ENCODE data around the gene VGF.
"Not testable (repeated sequence)": the region's sequence is repeated elsewhere in the genome, so short reads cannot be mapped to it uniquely, and the experiment has no call there.

VGF gene

DNA sequence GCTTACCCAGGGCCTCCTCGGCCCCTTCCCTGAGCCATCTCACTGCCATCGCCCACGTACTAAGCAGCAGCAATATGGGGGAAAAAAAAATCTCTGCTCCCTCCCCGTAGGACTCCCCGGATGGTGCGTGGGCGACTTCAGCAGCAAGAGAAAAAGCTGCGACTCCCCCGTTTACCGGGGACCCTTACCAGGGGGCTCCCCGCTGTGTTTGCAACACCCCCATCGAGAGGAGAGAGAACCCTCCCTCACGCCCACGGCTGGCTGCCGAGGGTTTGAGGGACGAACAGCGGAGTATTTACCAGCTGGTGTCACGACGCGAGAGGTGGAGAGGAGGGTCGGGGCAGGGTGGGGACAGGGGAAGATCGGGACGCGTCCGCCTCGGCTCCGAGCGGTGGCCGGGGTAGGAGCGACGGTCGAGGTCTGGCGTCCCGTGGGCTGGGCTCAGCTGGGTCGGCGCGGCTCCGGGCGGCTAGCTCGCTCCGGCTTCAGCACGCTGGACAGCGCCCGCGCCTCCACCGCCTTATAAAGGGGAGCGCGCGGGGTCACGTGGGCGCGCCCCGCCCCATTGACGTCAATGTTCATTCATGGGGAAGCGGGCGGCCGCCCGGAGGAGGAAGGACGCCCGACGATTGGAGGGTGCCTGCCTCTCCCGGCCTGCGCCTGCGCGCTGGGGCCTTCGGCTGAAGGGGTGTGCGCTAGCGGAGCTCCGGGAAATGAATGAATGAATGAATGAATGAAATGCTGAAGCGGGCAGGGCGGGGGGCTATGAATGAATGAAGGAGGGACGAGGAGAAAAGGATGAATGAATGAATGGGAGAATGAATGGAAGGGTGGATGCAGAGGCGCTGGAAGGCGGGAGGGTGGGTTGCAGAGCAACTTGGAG lies at the start of gene VGF:
Gene VGF (minus strand): TSS at position 495 of the 883 bp plus-strand sequence. CDS start 726 bp downstream, outside the sequence.
- peak; percentile 91 to 95 for DNase-seq

DNA sequence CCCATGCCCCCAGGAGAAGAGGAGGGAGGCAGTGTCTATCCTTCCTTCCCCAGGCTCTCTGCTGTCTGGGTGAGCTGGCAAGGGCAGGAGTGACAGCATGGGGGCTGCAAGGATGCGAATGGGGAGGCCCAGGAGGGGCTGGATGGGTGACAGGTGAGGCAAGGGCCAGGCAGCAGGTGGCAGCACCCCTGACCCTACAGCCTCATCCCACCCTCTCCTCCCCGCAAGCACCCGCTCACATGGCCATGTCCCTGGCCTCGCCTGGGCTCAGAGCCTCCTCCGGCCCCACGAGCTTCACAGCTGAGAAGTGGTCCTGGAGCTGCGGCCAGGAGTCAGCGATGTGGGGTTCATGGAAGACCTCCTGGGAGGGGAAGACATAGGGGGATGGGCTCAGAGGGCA lies 46.6 kb upstream of the VGF start:
- DNase-seq, result no peak

DNA sequence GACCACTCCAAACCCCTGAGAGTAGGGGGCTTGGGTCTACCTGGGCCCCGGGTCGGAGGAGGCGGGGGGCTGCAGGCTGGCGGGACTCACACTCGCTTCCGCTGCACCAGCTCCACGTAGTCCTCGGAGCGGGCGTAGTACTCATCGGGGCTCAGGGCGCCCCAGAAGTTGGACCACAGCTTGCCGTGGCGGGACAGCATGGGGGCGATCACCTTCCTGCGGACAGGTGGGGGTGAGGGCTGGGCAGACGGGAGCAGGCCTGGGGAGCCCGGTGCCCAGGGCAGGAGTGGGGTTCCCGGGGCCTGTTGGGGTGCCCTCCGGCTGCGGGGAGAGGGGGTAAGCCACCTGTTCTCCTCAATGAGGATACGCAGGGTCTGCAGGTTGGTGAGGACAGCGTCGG lies 46.1 kb upstream of the VGF start:
- DNase-seq, result no peak

DNA sequence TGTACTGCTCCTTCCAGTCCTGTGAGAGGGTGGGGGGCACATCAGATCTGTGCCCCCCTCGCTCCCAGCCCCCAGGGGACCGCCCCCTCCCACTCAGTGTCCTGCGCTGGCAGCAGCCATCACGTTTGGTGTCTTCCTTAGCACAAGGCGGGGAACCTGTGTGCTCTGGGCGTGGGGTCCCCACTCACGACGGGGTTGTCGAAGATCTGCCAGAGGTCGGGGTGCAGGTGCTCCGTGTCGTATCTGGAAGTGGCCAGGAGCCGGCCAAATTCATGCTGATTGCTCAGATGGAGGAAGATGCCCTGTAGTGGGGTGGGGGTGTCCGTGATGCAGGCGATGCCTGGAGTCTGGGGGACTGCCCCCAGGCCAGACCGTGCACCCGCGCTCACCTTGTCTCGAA lies 44.8 kb upstream of the VGF start:
- no peak for DNase-seq

DNA sequence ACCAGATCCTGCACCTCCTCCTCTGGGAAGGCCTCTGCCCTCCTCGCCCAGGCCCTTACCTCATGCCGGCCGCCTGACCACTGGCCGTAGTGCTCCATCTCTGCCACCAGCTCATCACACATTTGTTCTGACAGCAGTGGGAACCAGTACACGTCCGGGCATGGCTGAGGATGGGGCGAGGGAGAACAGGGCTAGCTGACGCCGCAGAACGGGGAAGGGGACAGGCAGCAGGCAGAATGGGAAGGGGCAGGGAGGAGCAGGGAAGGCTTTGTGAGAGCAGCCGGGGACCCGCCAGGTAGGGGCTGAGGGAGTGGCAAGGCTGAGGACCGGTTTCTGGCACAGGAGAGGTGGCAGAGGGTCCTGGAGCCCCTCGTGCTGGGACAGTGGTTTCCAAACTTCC lies 43.4 kb upstream of the VGF start:
- no peak for DNase-seq

DNA sequence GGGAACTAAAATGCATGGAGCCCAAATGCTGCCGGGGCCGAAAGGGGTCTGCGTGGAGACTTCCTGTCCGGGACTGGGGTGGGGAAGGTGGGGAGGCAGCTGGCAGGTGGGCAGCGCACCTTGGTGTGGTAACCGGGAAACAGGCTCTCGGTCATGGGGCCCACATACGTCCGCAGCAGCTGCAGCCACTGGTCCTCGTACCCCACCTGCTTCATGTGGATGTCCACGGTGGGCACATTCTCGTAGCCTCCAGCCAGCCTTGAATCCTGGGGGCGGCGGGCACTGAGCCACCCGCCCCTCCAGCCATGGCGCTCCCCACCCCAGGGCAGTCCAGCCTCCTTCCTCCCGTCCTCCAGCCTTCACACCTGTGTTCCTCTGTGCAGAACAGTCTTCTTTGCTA lies 42.1 kb upstream of the VGF start:
- DNase-seq, result no peak

DNA sequence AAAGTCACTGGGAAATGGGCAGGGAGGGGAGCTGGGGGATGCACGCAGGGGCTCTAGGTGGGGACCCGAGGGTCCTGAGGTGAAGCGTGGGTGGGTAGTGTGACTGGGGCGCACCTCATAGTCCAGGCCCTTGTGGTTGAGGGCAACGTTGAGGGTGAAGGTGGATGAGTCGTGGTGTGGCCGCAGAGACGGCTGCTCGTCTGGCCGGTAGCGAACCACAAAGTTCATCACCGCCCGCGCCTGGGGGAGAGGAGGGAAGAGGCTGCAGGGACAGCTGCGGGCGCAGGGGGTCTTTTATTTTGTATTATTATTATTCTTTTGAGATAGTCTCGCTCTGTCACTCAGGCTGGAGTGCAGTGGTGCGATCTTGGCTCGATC lies 41.3 kb upstream of the VGF start:
- DNase-seq, result no peak

DNA sequence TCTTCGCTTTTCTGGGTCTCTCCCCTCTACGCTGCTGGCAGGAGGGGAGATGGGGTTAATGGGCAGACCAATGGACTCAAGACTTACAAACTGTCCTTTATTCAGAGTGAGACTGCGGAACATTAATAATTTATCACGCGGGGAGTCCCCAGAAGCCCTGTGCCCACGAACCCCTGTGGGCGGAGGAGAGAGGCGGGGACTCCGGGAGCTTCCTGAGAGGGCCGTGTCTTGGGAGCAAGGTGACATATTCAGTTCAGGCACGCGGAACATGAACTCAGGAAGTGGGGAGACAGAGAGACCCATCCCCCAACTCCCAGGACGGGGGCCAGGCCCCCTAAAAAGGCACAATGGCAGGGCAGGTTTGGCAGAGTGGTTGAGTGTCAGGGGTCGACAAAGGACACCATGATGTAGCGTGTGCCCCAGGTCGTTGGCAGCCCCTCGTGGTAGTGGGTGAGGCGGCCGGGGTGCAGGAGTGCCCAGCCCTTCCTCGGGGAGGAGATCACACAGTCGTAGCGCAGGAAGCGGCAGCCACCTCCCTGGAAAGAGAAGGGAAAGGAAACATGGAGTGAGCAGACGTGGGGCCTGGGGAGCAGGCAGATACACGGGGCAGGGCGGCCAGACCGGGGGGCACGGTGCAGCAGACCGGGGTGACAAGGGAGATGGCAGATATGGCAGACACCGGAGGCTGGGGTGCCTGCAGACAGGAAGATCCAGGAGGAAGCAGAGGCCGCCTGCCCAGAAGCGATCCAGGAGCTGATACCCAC lies 40.7 kb upstream of the VGF start:
- no peak for DNase-seq

DNA sequence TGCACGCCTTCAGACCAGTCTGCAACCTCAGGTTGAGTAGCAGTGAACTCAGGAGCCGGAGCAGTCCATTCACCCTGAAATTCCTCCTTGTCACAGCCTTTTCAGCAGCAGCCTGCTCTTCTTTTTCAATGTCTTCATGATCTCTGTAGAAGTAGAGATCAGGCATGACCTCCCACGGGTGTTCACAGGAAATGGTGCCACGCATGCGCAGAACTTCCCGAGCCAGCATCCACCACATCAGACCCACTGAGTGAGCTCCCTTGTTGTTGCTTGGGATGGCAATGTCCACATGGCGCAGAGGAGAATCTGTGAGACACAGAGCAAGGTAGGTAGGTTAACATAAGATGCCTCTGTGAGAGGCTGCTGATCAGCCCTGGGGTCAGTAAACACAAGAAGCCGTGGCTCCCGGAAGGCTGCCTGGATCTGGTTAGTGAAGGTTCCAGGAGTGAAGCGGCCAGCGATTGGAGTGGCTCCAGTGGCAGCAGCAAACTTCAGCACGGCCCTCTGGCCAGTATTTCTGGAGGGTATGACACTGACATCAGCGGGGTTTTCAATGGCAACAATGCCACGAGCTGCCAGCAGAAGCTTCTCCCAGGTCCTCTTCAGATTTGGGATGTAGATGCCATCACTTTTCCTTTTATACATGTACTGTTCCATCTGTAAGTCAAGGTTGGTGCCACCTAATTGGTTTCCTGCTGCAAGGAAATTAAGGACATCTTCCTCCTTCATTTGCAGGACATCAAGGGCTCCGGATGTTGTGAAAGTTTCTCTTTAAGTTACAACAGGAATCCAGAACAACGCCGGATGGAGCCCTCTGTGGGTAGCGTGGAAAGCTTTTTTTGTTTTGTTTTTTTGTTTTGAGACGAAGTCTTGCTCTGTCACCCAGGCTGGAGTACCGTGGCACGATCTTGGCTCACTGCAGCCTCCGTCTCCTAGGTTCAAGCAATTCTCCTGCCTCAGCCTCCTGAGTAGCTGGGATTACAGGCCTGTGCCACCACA lies 38.7 kb upstream of the VGF start:
- DNase-seq, result peak in 1 of 2 donors; percentile 19

DNA sequence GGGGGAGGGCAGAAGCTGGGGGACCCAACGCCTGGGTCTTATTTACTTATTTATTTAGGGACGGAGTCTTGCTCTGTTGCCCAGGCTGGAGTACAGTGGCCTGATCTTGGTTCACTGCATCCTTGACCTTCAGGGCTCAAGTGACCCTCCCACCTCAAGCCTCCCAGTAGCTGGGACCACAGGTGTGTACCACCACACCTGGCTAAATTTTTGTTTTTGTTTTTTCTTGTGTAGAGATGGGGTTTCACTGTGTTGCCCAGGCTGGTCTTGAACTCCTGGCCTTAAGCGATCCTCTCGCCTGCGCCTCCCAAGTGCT lies 37.2 kb upstream of the VGF start:
- DNase-seq, result no peak

DNA sequence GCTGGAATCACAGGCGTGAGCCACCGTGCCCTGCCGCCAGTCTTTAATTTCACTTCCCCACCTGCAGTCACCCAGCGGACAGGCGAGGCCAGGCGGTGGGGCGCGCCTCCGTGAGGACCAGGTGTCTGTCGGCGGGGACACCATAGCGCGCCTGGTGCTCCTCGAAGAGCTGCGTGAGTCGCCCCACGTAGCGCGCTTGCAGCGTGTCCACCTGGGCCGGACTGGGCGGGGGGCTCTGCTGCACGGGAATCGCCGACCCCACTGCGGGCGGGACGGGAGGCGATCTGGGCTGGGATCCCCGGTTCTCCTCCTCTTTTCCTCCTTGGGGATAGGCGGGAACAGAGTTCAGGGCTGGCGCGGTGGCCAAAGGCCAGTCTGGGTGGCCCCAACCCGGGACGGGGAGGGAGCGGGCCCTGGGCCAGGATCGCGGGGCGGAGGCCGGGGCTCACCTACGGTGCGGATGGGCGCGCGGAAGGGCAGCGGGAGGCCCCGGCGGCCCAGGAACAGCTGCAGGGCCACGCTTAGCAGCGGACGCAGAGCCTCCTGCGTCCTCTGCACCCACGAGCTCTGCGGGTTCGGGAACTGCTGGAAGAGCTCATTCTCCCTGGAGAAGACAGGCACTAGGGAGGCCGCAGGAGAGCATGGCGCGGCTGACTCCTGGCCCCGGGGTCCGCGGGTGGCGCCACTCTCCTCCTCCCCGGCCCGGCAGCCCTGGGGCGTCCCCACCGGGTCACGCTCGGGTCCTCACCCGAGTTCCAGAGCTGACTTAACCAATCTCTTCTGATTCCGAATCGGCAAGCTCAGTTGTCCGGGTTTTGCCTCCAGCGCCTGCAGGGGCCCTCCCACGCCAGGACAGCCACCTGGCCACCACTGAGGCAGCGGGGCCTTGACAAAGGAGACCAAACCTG lies 36.6 kb upstream of the VGF start:
- DNase-seq, result no peak

DNA sequence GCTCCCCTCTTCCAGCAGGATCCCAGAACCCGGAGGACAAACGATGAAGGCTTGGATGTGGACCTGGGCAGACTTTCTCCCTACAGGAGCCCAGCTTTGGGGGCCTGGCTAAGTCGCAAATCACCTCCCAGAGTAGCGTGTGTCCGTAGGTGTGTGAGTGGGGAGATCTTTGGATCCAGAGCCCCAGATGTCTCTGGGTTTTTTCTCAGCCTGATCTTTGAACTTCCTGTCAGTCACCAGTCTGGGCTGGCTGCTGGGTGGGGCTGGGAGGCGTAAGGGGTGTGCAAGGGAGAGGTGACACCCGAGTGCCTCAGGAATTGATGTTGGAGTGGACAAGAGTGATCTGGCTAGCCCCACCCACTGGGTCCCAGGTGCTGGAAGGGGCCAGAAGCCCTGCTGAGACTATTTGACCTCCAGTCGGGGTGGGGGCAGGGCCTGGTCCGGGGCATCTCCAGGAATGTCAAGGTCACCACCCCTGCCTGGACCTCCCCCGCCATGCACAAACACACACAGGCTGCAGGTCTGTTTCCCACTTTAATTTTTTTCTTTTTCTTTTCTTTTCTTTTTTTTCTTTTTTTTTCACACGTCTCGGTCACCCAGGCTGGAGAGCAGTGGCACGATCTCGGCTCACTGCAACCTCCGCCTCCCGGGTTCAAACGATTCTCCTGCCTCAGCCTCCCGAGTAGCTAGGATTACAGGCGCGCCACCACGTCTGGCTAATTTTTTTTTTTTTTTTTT lies 35.7 kb upstream of the VGF start, which contains the start of gene MOGAT3:
Gene MOGAT3 (minus strand): TSS at position 175 of the 738 bp plus-strand sequence. CDS start 182 bp downstream, outside the sequence.
- DNase-seq, result no peak

DNA sequence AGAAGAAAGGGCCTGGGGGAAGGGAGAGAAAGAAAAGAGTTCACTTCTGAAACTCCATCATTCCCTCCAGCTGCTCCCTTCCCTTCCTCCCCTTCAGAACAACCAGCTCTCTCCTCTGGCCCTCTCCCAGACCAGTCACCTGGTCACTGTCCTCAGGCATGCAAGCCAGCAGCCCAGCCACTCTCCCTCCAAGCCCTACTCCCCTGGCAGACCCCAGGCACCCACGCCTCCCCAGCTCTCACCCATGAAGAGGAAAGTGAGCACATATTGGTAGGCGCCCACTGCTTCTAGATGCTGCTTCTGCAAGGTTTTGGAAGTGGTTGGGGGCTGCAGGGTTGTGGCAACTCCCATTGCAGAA lies 35.1 kb upstream of the VGF start:
- no peak for DNase-seq

DNA sequence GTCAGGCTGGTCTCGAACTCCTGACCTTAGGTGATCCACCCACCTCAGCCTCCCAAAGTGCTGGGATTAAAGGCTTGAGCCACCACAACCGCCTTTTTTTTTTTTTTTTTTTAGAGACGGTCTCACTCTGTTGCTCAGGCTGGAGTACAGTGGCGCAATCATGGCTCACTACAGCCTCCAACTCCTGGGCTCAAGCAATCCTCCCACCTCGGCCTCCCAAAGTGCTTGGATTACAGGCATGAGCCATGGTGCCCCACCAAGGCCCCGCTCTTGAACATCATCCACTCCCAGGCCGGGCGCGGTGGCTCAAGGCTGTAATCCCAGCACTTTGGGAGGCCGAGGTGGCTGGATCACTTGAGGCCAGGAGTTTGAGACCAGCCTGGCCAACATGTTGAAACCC lies 34.2 kb upstream of the VGF start:
- not testable (repeated sequence) for DNase-seq

DNA sequence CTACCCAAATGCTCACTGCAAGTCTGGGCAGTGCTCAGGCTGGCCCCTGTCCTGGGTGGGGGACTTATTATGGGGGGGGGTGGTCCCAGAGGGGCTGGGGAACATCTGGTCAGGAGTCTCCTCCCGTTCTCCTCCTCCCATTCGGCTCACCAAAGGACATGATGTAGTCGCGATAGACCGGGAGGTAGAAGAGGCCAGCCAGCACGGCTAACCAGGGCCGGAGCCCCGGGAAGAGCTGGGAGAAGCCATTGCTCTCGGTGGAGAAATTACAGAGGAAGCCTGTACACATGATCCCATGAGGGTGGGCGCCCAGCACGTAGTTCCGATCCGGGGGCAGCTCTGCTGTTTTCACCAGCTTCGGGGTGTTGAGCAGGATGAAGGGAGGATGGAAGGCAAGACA lies 33.1 kb upstream of the VGF start:
- DNase-seq, result no peak

DNA sequence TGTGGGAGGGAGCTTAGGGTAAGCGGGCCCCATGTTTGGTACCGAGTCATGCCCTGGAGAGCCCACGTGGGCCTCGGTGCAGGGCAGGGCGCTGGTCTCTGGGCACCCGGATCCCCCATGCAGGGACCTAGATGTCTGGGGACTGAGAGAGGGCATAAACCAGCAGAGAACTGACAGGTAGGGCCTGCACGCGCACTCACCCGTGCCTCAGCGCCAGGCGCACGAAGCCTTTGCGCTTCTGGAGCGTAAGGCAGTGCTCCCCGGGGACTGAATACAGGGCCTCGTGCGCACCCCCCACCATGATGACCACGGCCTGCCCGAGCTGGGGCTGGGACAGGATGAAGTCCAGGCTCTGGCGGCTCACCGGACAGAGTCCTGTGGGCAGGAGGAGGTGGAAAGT lies 32.6 kb upstream of the VGF start:
- no peak for DNase-seq

DNA sequence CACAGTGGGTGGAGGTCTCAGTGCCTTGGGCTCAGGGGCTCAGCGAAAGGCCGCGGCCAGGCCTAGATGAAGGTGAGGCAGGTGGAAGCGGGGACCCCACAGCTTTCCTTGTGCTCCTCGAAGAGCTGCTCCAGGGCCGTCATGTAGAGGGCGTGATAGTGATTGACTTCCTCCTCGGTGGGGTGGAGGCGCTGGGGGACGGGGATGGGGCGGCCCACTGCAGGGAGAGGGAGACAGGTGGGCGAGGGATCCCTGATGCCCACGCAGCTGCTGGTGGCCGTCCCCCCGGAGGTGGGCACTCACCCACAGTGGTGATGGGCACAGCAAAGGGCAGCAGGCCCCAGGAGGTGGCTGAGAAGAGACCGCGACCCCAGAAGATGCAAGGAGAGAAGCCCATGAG lies 30.5 kb upstream of the VGF start:
- no peak for DNase-seq

DNA sequence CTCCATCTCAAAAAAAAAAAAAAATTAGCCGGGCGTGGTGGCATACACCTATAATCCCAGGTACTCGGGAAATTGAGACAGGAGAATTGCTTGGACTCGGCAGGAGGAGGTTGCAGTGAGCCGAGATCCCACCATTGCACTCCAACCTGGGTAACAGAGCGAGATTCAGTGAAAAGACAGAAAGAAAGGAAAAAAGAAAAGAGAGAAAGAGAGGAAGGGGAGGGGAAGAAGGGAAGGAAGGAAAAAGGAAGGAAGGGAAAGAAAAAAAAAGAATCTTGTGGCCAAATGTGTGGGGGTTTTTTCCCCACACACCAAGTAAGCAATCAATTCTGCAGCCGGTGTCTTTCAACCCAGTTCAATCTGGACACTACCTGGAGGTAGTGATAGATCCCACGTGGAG lies 23.7 kb upstream of the VGF start:
- DNase-seq, result no peak

DNA sequence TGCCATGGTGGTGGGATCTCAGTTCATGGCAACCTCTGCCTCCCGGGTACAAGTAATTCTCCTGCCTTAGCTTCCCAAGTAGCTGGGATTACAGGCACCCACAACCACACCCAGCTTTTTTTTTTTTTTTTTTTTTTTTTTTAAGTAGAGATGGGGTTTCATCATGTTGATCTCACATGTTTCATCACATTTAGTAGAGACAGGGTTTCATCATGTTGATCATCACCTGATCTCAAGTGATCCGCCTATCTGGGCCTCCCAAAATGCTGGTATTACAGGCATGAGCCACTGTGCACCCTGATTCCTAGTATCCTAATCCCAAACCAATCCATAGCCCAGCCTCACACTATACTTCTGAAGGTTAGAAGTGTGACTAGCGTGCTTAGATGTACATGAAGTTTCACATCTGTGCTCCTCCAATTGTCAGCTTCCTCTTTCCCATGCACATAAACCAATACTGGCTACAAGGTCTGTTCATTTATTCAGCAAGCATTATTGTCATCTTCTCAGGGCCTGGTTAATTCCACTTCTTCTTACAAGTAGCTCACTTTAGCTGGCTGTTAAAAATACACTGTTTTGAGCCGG lies 21.6 kb upstream of the VGF start:
- no peak for DNase-seq

DNA sequence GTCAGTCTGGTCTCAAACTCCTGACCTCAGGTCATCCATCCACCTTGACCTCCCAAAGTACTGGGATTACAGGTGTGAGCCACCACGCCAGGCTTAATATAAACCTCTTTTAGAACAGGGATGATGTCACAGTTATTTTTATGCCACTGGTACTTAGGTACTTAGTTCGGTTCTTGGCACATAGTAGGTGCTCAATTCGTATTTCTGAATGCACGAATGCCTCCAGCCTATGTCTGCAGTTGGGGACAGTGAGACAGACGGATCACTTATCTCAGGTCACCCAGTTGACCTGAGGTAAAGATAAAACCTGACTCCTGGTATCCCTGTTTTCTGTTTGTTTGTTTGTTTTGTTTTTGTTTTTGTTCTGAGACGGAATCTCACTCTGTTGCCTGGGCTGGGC lies 20.8 kb upstream of the VGF start:
- DNase-seq, result no peak

DNA sequence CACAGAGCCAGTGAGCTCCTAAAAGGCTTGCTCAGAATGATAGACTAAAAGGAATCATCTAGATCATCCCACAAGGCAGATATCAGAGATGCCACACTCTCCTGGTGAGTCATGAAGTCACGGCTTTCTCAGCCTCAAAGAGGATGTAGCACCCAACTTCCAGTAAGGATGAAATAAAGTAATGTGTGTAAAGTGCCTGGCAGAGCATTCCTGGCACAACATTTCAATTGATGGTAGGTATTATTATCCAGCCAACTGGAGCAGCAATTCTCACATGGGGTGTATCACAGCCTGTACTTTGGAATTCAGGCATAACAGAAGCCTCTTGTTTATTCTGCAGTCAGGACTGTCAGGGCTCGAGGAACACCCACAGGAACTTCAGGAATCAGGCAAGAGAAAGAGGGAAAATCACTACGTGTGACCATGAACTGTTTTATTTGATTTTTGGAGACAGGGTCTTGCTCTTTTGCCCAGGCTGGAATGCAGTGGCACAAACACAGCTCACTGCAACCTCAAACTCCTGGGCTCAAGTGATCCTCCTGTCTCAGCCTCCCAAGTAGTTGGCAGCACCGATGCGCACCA lies 20.0 kb upstream of the VGF start:
- DNase-seq, result no peak
